HepG2 (cell line): ENCODE measurements around the gene PPHLN1. TPM values are rescaled to one million over a fixed set of nuclear protein-coding genes. Genes with fewer than 3 reads are reported as not detected.
A peak's percentile ranks its signal among the peaks of the same experiment; 100 is the strongest.
"Not testable (repeated sequence)": the region's sequence is repeated elsewhere in the genome, so short reads cannot be mapped to it uniquely, and the experiment has no call there.

Experiments used
- ATAC-seq: fragments of 200-7000 bp; cut with Tn5 transposase; 3 replicates; pipeline ENCODE4 v1.9.1; 2020; ENCODE audit warnings: mild to moderate bottlenecking, moderate library complexity
- BruUV-seq: library from RNA; stranded (reverse); fragments of 400-500 nt; replicated peaks from 2 replicates; lab custom pipeline; 2021; lab: Mats Ljungman, UMichigan
- CTCF ChIA-PET: fragments of 300-600 bp; formaldehyde crosslinking; extraction: SDS; loops from one replicate; lab custom pipeline; 2021; ENCODE audit warnings: low total read pairs, inconsistent platforms, low intra/inter-chr PET ratio; lab: Yijun Ruan, JAX
- POLR2A ChIA-PET: fragments of 350-600 bp; sonication (Branson Sonifier 250); formaldehyde crosslinking; loops from one replicate; lab custom pipeline; 2020; ENCODE audit warnings: antibody characterized with exemption, inconsistent platforms; lab: Yijun Ruan, JAX
- DNase-seq: peaks from one replicate; pipeline ENCODE4 v3.0.0-alpha.2; 2015; ENCODE audit warnings: low spot score
- FAIRE-seq: peaks from 3 replicates; lab custom pipeline; 2011; peaks lifted over from hg19 to GRCh38; lab: Jason Lieb, UNC
- H2AFZ ChIP-seq: one replicate; pipeline ENCODE4 v1.6.1; 2011; ENCODE audit warnings: low read length, inconsistent platforms
- H3K27ac ChIP-seq: fragments of 300-600 bp; 3 replicates; pipeline ENCODE4 v1.8.0; 2011; ENCODE audit warnings: mixed run types, mild to moderate bottlenecking, mixed read lengths, low read length, inconsistent platforms; ENCODE audit not compliant: insufficient read depth; ENCODE audit errors: extremely low read length
- H3K27me3 ChIP-seq, 2 experiments: fragments of 200-600 bp in 1 of 2; 2 replicates in 1 of 2; 3 replicates in 1 of 2; pipeline versions ENCODE4 v1.6.0 to v1.8.0; 2011; ENCODE audit warnings: low read length in 2 of 2, mild to moderate bottlenecking in 2 of 2, moderate library complexity in 2 of 2, inconsistent platforms in 1 of 2; ENCODE audit not compliant: insufficient read depth in 2 of 2, control insufficient read depth in 1 of 2
- H3K36me3 ChIP-seq, 2 experiments: fragments of 200-600 bp in 1 of 2; replicated peaks in 1 of 2; 2 replicates in 1 of 2; 3 replicates in 1 of 2; pipeline versions ENCODE4 v1.5.1 to v1.8.0; 2011; ENCODE audit warnings: low read length in 2 of 2, inconsistent platforms in 1 of 2; ENCODE audit not compliant: insufficient read depth in 2 of 2, control insufficient read depth in 1 of 2
- H3K4me1 ChIP-seq: 2 replicates; pipeline ENCODE4 v1.5.1; 2012; ENCODE audit warnings: low read length, inconsistent platforms; ENCODE audit not compliant: insufficient read depth
- H3K4me2 ChIP-seq: 2 replicates; pipeline ENCODE4 v1.6.0; 2011; ENCODE audit warnings: low read depth, low read length, inconsistent platforms
- H3K4me3 ChIP-seq, 3 experiments: fragments of 200-600 bp in 1 of 3; sonication (generic), shearing (Covaris generic) in 1 of 3; replicated peaks in 1 of 3; 2 replicates each; pipeline ENCODE4 v1.5.1; 2011 to 2016; ENCODE audit warnings: low read length in 3 of 3, inconsistent platforms in 2 of 3, low read depth in 2 of 3, mild to moderate bottlenecking in 2 of 3, control low read depth in 1 of 3, mixed read lengths in 1 of 3; ENCODE audit not compliant: insufficient read depth in 1 of 3
- H3K79me2 ChIP-seq: one replicate; pipeline ENCODE4 v1.6.1; 2011; ENCODE audit warnings: low read length, inconsistent platforms; ENCODE audit not compliant: insufficient read depth
- H3K9ac ChIP-seq: 2 replicates; pipeline ENCODE4 v1.6.0; 2011; ENCODE audit warnings: mild to moderate bottlenecking, low read depth, low read length, inconsistent platforms; ENCODE audit not compliant: insufficient read depth
- H3K9me3 ChIP-seq: 2 replicates; pipeline ENCODE4 v1.5.1; 2012; ENCODE audit warnings: mild to moderate bottlenecking, low read length
- H4K20me1 ChIP-seq: 2 replicates; pipeline ENCODE4 v1.6.0; 2011; ENCODE audit warnings: inconsistent platforms, mild to moderate bottlenecking, low read length, moderate library complexity; ENCODE audit not compliant: insufficient read depth
- BCL6 ChIP-seq: IDR thresholded peaks from 2 replicates; pipeline ENCODE4 v1.6.1; 2016; ENCODE audit warnings: missing genetic modification reagents, missing compliant biosample characterization
- WGBS: methylation state at CpG from one replicate; pipeline ENCODE4 v1.1.6; 2017; ENCODE audit warnings: low lambda C conversion rate; 5-methylcytosine and 5-hydroxymethylcytosine counted together
- in situ Hi-C: cut with HindIII; loops from 2 replicates; pipeline ENCODE4 v1.10.0; 2017; ENCODE audit warnings: low pct_unique_long_range_greater_than_20kb; ENCODE audit not compliant: extremely low pct_ligation_motif_present
- intact Hi-C: fragments of 100-400 bp; cut with micrococcal nuclease; formaldehyde crosslinking; loops from one replicate; pipeline ENCODE4 v1.10.0; 2022; ENCODE audit not compliant: unreplicated experiment
- polyA plus RNA-seq, 8 experiments: library from polyadenylated mRNA; depleted of rRNA in 3 of 8; stranded (reverse) in 7 of 8; unstranded in 1 of 8; fragments of >200 nt; fragmentation: Illumina TruSeq in 4 of 8; extraction: Trizol in 4 of 8; gene quantifications; 2 replicates each; pipeline versions ENCODE4 v1.2.1 to v1.2.3, GENCODE V29; 2011 to 2016; ENCODE audit warnings: low read depth in 4 of 8, missing spikeins in 1 of 8, mixed read lengths in 1 of 8; ENCODE audit not compliant: insufficient read depth in 1 of 8
- total RNA-seq, 5 experiments: library from RNA; depleted of rRNA; stranded (reverse); fragments of >200 nt; fragmentation: Illumina TruSeq; extraction: Trizol; gene quantifications; 2 replicates each; pipeline ENCODE4 v1.2.3, GENCODE V29; 2016; ENCODE audit warnings: low read depth in 1 of 5

Gene PPHLN1
- total and polyA plus RNA-seq, 2 of the 13 experiments (the other 11 are each of a cell fraction or from before 2014, with no cell fraction given), result 43.4 to 66.0 TPM

- POLR2A ChIA-PET, result not testable (repeated sequence)
- peak; percentile 87 for ATAC-seq
Observed at GRCh38 chr12:42349119-42350020, 23.4 kb downstream of the PPHLN1 start.

GRCh38 chr12:42350021-42350407 is 24.0 kb downstream of the PPHLN1 start:
- H3K9me3 ChIP-seq, in situ Hi-C loops, FAIRE-seq: not testable (repeated sequence)

More at GRCh38 chr12:42349119-42350020, 23.4 kb downstream of the PPHLN1 start:
- H2AFZ ChIP-seq, H3K36me3 ChIP-seq, BruUV-seq, H3K9me3 ChIP-seq, H3K27me3 ChIP-seq, H3K27ac ChIP-seq, H3K4me1 ChIP-seq, H3K4me3 ChIP-seq, H3K9ac ChIP-seq, DNase-seq, H4K20me1 ChIP-seq, in situ Hi-C loops, CTCF ChIA-PET, intact Hi-C loops, FAIRE-seq: not testable (repeated sequence)
- Histone ChIP-seq H3K79me2 (peaks cover 27% of the 10 kb centered on the region), H3K4me2 (peak overlapping the region; percentile 32; the same call in 1 of the 2 replicates)
- peak; percentile 23; the same call in 1 of the 2 replicates for TF ChIP-seq BCL6 (CRISPR knock-in tag)
- 64% methylated on average over 11 of the region's 16 CpGs for WGBS

More at GRCh38 chr12:42350021-42350407, 24.0 kb downstream of the PPHLN1 start:
- 100% methylated on average over 4 of the region's 34 CpGs for WGBS
- H3K79me2 ChIP-seq, result peaks cover 24% of the 10 kb centered on the region
- H3K27ac ChIP-seq, H2AFZ ChIP-seq, CTCF ChIA-PET, DNase-seq, H3K4me2 ChIP-seq, H3K9ac ChIP-seq, H4K20me1 ChIP-seq, H3K4me3 ChIP-seq, BruUV-seq, POLR2A ChIA-PET, H3K4me1 ChIP-seq, ATAC-seq, intact Hi-C loops, H3K27me3 ChIP-seq: not testable (repeated sequence)
- peaks cover under 1 to 11% of the 10 kb centered on the region in 2 experiments; a peak in 3 of 5 replicates for H3K36me3 ChIP-seq
